Adrenal gland (tissue), 19 donors: ENCODE measurements around the gene NANP. TPM values are rescaled to one million over a fixed set of nuclear protein-coding genes. Genes with fewer than 3 reads are reported as not detected.

Experiments used
- DNase-seq, 7 donors: peaks; one replicate each; pipeline ENCODE4 v3.0.0-alpha.2; 2019 to 2020
- H3K27ac ChIP-seq, 5 donors: fragments of 200-600 bp; sonication (generic) in 4 of 5; 1 replicate in 3 of 5; 2 replicates in 2 of 5; pipeline versions ENCODE4 v1.5.1 to v1.8.0; 2016 to 2020; ENCODE audit warnings: mild to moderate bottlenecking in 1 of 5
- H3K27me3 ChIP-seq: fragments of 200-600 bp; 2 replicates; pipeline ENCODE4 v1.8.0; 2021
- H3K36me3 ChIP-seq, 2 donors: fragments of 200-600 bp; replicated peaks in 1 of 2; 1 replicate in 1 of 2; 2 replicates in 1 of 2; pipeline versions ENCODE4 v1.5.1 to v1.8.0; 2018 to 2022
- H3K4me1 ChIP-seq, 2 donors: fragments of 200-600 bp; replicated peaks in 1 of 2; 1 replicate in 1 of 2; 2 replicates in 1 of 2; pipeline versions ENCODE4 v1.5.1 to v1.8.0; 2018 to 2021
- H3K4me3 ChIP-seq, 4 donors: fragments of 200-600 bp; sonication (generic) in 3 of 4; one replicate each; pipeline ENCODE4 v1.5.1; 2016 to 2018
- H3K9me3 ChIP-seq, 3 donors: fragments of 200-600 bp; sonication (generic) in 1 of 3; replicated peaks in 1 of 3; 1 replicate in 2 of 3; 2 replicates in 1 of 3; pipeline versions ENCODE4 v1.5.1 to v1.8.0; 2016 to 2021
- POLR2A ChIP-seq, 2 donors: fragments of 450-650 bp; IDR thresholded peaks; one replicate each; pipeline ENCODE4 v1.6.1; 2017; ENCODE audit warnings: antibody characterized with exemption in 2 of 2, mild to moderate bottlenecking in 2 of 2, moderate library complexity in 1 of 2
- WGBS, 4 donors: extraction: QIAGEN DNeasy Blood & Tissue Kit in 2 of 4; methylation state at CpG; one replicate each; pipeline versions ENCODE4 v1.1.5 to v1.1.7; 2013 to 2017; 5-methylcytosine and 5-hydroxymethylcytosine counted together
- intact Hi-C, 2 donors: fragments of 100-400 bp; cut with DNase I; formaldehyde crosslinking; loops; one replicate each; pipeline versions ENCODE4 v1.14.1 to v1.15.0; 2022 to 2023
- long read RNA-seq, 10 donors: library from polyadenylated mRNA in 3 of 10; unstranded in 2 of 10; stranded (forward) in 1 of 10; transcript quantifications; one replicate each; pipeline ENCODE4 v2.0.0 and lab custom pipeline, GENCODE V29; 2021 to 2026
- polyA plus RNA-seq, 3 donors: library from polyadenylated mRNA; stranded (reverse); fragments of 200-250 nt in 2 of 3; fragments of 350-450 nt in 1 of 3; fragmentation: Illumina TruSeq in 1 of 3; extraction: RNeasy Lipid Tissue Mini Kit (QIAGEN cat#74804) in 1 of 3; gene quantifications; one replicate each; pipeline ENCODE4 v1.2.3, GENCODE V29; 2013 to 2014
- total RNA-seq, 9 donors: library from RNA; depleted of rRNA in 4 of 9; stranded (reverse); fragments of >200 nt in 4 of 9; fragments of 120-200 nt in 1 of 9; fragmentation: NEBNext Ultra II Directional in 1 of 9; extraction: Animal tissue kit (Norgen Biotek cat#: 25700) in 1 of 9; gene quantifications; one replicate each; pipeline versions ENCODE4 v1.1.0 to v1.2.4, GENCODE V29; 2013 to 2023
- TF ChIP-seq, protein P1 (sequence below), 6 experiments: fragments of 450-650 bp in 4 of 6; fragments of 200-600 bp in 2 of 6; sonication (generic) in 1 of 6; IDR thresholded peaks; 1 replicate in 5 of 6; 2 replicates in 1 of 6; pipeline versions ENCODE4 v1.5.1 to v1.8.0; 2016 to 2021; ENCODE audit warnings: antibody characterized with exemption in 6 of 6, mild to moderate bottlenecking in 2 of 6, moderate library complexity in 1 of 6
- donor health status: healthy with polysubstance abuse.
- donor health status: Bipolar disorder and iron deficiency.
- donor health status: DM: yes; HTN: yes; CAD: no.
- donor health status: DM: no; HTN: no; CAD: no.
- donor health status: DM: no; HTN: no; CAD: no.
- donor health status: DM: yes; HTN: yes; CAD: no.

Gene NANP, protein sequence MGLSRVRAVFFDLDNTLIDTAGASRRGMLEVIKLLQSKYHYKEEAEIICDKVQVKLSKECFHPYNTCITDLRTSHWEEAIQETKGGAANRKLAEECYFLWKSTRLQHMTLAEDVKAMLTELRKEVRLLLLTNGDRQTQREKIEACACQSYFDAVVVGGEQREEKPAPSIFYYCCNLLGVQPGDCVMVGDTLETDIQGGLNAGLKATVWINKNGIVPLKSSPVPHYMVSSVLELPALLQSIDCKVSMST
- total RNA-seq (10 to 100 TPM in 3 of 9 donors, 1 to 10 TPM in 6; 5.5 to 13.6 (median 7.8) TPM), polyA plus RNA-seq (10 to 100 TPM in 1 of 3 donors, 1 to 10 TPM in 2; 1.8 to 12.2 (median 2.2) TPM)
- long read RNA-seq, donor 1, transcript NANP-201 (2 exons, 3,964 nt), result major isoform, 5 of 5 reads
- long read RNA-seq, donor 1, partial matches to known transcripts, result 0 of 5 reads
- long read RNA-seq, donor 1, other reads (novel, unspliced or antisense), result 0 of 5 reads
- long read RNA-seq, donor 2, partial matches to known transcripts, result 0 of 2 reads
- long read RNA-seq, donor 2, other reads (novel, unspliced or antisense), result 0 of 2 reads
- long read RNA-seq, donor 3, transcript NANP-201 (2 exons, 3,964 nt), result major isoform, 10 of 10 reads
- long read RNA-seq, donor 3, partial matches to known transcripts, result 0 of 10 reads
- long read RNA-seq, donor 3, other reads (novel, unspliced or antisense), result 0 of 10 reads
- long read RNA-seq, donor 4, partial matches to known transcripts, result 0 of 3 reads
- long read RNA-seq, donor 4, other reads (novel, unspliced or antisense), result 0 of 3 reads
- long read RNA-seq, donor 5, transcript NANP-201 (2 exons, 3,964 nt), result major isoform, 12 of 15 reads
- long read RNA-seq, donor 5, partial matches to known transcripts, result 0 of 15 reads
- long read RNA-seq, donor 5, other reads (novel, unspliced or antisense), result 3 of 15 reads
- long read RNA-seq, donor 6, partial matches to known transcripts, result 0 of 3 reads
- long read RNA-seq, donor 6, other reads (novel, unspliced or antisense), result 0 of 3 reads
- long read RNA-seq, donor 7, partial matches to known transcripts, result 0 of 3 reads
- long read RNA-seq, donor 7, other reads (novel, unspliced or antisense), result 0 of 3 reads
- long read RNA-seq, donor 8, transcript NANP-201 (2 exons, 3,964 nt), result major isoform, 12 of 12 reads
- long read RNA-seq, donor 8, partial matches to known transcripts, result 0 of 12 reads
- long read RNA-seq, donor 8, other reads (novel, unspliced or antisense), result 0 of 12 reads
- long read RNA-seq, donor 9, partial matches to known transcripts, result 0 of 2 reads
- long read RNA-seq, donor 9, other reads (novel, unspliced or antisense), result 0 of 2 reads
- long read RNA-seq, donor 10, partial matches to known transcripts, result 0 of 2 reads
- long read RNA-seq, donor 10, other reads (novel, unspliced or antisense), result 0 of 2 reads

DNA sequence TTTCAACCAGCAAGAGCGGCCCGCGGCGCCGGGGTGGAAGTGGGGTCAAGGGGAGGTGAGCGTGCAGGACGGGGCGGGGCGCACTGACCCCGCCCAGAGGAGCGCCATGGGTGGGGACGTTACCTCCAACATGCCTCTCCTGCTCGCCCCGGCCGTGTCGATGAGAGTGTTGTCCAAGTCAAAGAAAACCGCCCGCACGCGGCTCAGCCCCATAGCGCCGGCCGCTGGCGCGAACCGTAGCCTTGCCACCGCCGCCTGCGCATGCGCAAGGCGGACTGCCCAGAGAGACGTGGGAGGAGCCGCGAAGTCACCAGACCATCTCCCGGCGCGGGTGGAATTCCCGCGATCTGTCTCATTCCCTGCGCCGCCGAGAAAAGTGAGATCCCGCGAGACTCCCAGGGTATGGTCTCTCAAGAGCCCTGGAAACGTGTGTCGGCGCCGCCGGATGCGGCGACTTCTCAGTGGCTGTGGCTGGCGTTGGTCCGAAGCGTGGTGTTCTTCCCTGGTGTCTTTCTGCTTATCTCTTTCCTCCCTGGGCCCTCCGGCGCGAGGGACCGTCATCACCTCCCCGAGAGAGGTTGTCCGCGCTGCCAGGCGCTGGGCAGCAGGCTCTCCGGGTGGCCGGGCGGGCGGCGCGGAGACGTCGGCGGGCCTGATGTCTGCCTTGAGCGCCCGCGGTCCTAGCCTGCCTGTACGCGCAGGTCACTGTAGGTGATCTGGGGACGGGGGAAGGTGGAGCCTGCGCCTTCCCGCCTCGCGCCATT lies at the start of gene NANP:
Gene NANP (minus strand): TSS at position 279 of the 764 bp plus-strand sequence. CDS start 66 bp downstream, at position 213.
- intact Hi-C loops, result loop anchor here in 1 of 2 donors (10.0 kb wide), 2 partner anchors 71 to 79 kb away; partner anchors contain the start of gene ZNF337
- H3K4me3 ChIP-seq, result peak within 1 kb of the TSS; percentile 48 to 100 (median 87)
- WGBS, 4 donors, result 0 to 2% (median 0%) methylated on average over 35 to 81 of the region's 81 CpGs

DNA sequence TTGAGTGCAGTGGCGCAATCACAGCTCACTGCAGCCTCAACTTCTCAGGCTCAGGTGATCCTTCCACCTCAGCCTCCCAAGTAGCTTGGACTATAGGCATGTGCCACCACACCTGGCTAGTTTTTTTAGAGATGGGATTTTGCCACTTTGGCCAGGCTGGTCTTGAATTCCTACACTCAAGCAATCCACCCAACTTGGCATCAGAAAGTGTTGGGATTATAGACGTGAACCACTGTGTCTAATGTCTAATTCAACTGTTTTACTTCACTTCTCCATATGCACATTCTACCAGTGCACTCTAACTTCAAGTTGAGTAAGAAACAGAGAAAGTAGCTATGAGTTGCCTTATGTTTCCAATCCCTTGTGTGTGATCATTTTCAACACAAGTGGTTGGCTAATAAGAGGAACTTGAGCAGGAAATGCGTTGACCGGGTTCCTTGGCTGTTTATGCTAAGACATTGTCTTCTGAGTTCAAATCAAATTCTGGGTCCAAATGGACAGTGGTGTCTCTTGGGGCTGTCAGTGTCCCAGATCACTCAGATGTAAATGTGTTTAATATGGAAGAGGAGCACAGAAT lies 48.9 kb upstream of the NANP start:
- no peak for TF ChIP-seq POLR2A (IDR thresholded peaks at IDR 0.05)
- TF ChIP-seq, protein P1, sequence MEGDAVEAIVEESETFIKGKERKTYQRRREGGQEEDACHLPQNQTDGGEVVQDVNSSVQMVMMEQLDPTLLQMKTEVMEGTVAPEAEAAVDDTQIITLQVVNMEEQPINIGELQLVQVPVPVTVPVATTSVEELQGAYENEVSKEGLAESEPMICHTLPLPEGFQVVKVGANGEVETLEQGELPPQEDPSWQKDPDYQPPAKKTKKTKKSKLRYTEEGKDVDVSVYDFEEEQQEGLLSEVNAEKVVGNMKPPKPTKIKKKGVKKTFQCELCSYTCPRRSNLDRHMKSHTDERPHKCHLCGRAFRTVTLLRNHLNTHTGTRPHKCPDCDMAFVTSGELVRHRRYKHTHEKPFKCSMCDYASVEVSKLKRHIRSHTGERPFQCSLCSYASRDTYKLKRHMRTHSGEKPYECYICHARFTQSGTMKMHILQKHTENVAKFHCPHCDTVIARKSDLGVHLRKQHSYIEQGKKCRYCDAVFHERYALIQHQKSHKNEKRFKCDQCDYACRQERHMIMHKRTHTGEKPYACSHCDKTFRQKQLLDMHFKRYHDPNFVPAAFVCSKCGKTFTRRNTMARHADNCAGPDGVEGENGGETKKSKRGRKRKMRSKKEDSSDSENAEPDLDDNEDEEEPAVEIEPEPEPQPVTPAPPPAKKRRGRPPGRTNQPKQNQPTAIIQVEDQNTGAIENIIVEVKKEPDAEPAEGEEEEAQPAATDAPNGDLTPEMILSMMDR (IDR thresholded peaks at IDR 0.05), result no peak
- intact Hi-C loops, result no loop called here
- peaks cover 0 to 42% of the 10 kb centered on the region in 2 donors for H3K36me3 ChIP-seq
- H3K27ac ChIP-seq, result no peak overlapping the region
- no peak for DNase-seq
- no peaks in the 10 kb centered on the region for H3K4me1 ChIP-seq
- no peaks in the 10 kb centered on the region for H3K27me3 ChIP-seq
- H3K9me3 ChIP-seq, result no peaks in the 10 kb centered on the region
- WGBS, 4 donors, result 88 to 92% (median 90%) methylated on average over 4 of the region's 4 CpGs
- H3K4me3 ChIP-seq, result no peak overlapping the region

More for the DNA sequence above, at the start of gene NANP:
- H3K27ac ChIP-seq, result peak within 1 kb of the TSS; percentile 84 to 96 (median 94)
- peak; percentile 97 to 99 (median 98) for DNase-seq
- H3K36me3 ChIP-seq, result no peaks in the 10 kb centered on the region
- H3K27me3 ChIP-seq, result no peaks in the 10 kb centered on the region
- TF ChIP-seq POLR2A (IDR thresholded peaks at IDR 0.05), result peak; percentile 73 to 87
- TF ChIP-seq, protein P1 (IDR thresholded peaks at IDR 0.05), result peak in 2 of 6 experiments; percentile 2 to 5
- no peaks in the 10 kb centered on the region for H3K9me3 ChIP-seq
- peaks cover 17 to 18% of the 10 kb centered on the region in 2 donors for H3K4me1 ChIP-seq

DNA sequence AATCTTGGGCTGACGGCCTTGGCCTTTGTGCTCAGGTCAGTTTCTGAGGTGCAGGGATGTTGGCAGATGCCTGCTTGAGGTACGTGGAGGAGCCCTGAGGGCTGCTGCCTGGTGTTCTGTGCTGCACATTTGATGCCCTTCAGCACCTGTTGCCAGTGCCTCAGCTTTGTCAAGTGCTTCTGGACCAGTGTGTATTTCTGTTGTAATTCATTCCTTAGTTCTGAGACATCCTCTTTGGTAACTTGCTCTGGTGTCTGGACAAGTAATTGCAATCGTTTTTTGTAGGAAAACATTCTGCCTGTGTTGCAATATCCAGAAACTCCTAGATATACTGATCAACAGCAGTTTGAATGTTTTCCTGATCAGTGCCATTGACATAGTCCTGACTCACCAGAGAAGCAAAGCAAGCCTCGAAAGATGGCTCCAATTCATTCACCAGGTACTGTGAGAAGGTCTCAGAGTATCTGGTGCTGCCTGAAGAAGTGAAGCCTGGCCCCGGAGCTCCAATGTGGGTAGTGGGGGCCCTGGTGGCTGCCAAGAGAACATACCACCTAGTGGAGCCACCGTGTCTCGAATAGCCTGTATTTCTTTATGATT lies 46.1 kb upstream of the NANP start:
- no peaks in the 10 kb centered on the region for H3K9me3 ChIP-seq
- no peak for TF ChIP-seq POLR2A (IDR thresholded peaks at IDR 0.05)
- TF ChIP-seq, protein P1 (IDR thresholded peaks at IDR 0.05), result no peak
- intact Hi-C loops, result no loop called here
- H3K4me3 ChIP-seq, result no peak overlapping the region
- DNase-seq, result peak in 3 of 7 donors; percentile 15 to 26 (median 23)
- peaks cover 0 to 21% of the 10 kb centered on the region in 2 donors for H3K36me3 ChIP-seq
- WGBS, 4 donors, result 62 to 74% (median 65%) methylated on average over 6 to 7 of the region's 7 CpGs
- H3K27ac ChIP-seq, result peak overlapping the region in 1 of 5 donors; percentile 23
- no peaks in the 10 kb centered on the region for H3K4me1 ChIP-seq
- H3K27me3 ChIP-seq, result no peaks in the 10 kb centered on the region
